Measurements from ENCODE around the gene PRDX3.

GRCh38 chr10:119176166-119176565, 2.4 kb downstream of the PRDX3 start:
- TF ChIP-seq CTCF (IDR thresholded peaks at IDR 0.05) (no peak), POLR2AphosphoS5 (IDR thresholded peaks at IDR 0.05; ENCODE audit: insufficient read depth in 1 of 2, low read depth in 1 of 2) (no peak), POLR2A (IDR thresholded peaks at IDR 0.05) (no peak)
